NCI-H187 (cell line): ENCODE data around the gene KANTR.

Experiments
- DNase-seq, 2 experiments: peaks; one replicate each; lab custom pipeline; 2025; lab: John Stamatoyannopoulos, UW

Gene KANTR

DNA sequence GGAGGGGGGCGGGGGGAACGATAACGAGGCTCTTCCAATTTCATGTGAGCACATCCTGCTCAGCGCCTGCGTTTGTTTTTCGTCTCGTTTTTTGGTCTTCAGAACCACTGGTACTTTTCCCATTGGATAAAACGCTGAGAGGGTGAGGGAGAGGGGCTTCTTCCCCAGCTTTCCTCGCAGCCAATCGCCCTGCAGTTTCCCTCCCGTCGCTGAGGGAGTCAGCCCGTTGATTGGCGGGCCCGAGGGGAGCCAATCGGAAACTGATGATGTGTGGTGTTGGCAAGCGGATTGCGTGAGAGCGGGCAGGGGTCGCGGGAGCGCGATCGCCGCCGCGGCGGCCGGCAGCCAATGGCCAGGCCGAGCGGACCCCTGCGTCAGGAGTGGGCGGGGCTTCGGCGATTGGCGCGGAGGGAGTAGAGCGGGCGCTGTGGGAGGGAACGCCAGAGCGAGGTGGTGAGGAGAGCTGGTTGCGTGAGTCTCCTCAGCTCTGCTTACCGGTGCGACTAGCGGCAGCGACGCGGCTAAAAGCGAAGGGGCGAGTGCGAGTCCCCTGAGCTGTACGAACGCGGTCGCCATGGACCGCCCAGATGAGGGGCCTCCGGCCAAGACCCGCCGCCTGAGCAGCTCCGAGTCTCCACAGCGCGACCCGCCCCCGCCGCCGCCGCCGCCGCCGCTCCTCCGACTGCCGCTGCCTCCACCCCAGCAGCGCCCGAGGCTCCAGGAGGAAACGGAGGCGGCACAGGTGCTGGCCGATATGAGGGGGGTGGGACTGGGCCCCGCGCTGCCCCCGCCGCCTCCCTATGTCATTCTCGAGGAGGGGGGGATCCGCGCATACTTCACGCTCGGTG, 11.8 kb upstream of the KANTR start, which contains the start of gene TSPYL2:
Gene TSPYL2, plus strand, starts transcription at position 443 of the 848 bp plus-strand sequence. Its CDS starts 132 bp downstream, at position 575.
- DNase-seq, result peak; percentile 32 to 55

DNA sequence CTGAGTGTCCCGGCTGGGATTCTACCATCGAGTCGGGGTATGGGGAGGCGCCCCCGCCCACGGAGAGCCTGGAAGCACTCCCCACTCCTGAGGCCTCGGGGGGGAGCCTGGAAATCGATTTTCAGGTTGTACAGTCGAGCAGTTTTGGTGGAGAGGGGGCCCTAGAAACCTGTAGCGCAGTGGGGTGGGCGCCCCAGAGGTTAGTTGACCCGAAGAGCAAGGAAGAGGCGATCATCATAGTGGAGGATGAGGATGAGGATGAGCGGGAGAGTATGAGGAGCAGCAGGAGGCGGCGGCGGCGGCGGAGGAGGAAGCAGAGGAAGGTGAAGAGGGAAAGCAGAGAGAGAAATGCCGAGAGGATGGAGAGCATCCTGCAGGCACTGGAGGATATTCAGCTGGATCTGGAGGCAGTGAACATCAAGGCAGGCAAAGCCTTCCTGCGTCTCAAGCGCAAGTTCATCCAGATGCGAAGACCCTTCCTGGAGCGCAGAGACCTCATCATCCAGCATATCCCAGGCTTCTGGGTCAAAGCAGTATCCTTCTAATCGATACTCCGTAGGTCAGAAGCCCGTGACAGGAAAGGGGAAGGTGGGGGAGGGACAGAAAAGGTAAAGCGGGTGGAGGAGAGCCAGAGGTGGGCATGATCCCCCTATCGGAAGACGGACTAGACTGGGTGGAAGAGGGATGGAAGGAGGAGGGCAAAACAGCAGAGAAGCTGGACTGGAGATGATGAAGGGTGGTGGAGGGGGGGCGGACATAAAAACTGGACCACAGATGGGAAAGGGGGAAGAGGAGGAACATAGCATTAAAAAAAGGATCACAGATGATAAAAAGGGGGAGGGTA, 10.9 kb upstream of the KANTR start:
- DNase-seq, result no peak

DNA sequence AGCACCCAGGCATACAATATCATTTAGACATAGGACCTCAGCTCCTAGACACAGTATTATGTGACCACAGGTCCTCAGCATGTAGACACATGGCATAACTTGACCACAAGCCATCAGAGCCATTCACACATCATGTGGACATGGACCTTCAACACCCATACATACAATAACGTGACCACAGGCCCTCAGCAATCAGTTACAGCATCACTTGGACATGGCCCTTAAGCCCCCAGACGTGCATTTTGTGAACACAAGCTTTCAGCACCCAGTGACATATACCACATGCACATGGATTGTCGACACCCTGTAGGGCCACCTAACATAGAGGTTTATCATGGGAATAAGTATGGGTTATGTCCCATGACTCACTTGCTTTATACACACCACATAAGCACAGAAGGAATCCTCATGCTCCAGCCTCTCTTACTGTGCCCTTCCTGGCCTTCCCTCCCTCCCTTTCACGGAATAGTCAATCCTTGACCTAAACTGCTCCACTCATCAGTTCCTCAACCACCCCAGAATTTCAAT, 9.8 kb upstream of the KANTR start:
- DNase-seq, result no peak

DNA sequence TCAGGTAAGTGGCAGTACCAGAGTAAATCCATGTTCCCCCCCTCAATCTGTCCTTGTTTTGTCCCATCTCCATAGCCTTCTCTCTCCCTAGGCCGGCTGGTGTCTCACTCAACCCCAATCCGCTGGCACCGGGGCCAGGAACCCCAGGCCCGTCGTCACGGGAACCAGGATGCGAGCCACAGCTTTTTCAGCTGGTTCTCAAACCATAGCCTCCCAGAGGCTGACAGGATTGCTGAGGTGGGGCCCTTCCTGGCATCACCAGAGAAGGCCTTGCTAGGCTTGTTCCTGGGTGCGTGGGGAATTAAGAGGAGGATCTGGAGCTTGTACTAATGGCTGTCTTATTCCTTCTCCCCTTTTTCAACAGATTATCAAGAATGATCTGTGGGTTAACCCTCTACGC, 9.1 kb upstream of the KANTR start:
- DNase-seq, result no peak

DNA sequence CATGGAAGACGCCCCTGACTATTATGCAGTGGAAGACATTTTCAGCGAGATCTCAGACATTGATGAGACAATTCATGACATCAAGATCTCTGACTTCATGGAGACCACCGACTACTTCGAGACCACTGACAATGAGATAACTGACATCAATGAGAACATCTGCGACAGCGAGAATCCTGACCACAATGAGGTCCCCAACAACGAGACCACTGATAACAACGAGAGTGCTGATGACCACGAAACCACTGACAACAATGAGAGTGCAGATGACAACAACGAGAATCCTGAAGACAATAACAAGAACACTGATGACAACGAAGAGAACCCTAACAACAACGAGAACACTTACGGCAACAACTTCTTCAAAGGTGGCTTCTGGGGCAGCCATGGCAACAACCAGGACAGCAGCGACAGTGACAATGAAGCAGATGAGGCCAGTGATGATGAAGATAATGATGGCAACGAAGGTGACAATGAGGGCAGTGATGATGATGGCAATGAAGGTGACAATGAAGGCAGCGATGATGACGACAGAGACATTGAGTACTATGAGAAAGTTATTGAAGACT, 8.2 kb upstream of the KANTR start:
- no peak for DNase-seq

DNA sequence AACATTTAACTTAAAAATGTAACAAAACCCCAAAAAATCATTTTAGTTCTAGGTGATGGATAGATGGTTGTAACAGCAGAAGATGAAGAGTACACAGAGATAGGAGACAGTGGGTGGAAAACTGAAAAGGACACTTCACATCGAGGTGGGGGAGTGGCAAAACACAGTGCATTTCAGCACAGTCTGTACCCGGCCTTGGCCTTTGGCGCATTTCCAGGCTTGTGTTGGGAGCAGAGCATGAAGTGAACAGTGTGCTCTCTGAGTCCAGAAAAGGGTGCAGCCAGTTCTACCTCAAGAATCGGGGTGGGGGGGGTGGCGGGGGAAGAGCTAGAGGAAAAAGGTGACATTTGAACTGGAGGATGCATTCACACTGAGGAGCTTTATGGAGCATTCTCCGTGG, 7.5 kb upstream of the KANTR start:
- no peak for DNase-seq

DNA sequence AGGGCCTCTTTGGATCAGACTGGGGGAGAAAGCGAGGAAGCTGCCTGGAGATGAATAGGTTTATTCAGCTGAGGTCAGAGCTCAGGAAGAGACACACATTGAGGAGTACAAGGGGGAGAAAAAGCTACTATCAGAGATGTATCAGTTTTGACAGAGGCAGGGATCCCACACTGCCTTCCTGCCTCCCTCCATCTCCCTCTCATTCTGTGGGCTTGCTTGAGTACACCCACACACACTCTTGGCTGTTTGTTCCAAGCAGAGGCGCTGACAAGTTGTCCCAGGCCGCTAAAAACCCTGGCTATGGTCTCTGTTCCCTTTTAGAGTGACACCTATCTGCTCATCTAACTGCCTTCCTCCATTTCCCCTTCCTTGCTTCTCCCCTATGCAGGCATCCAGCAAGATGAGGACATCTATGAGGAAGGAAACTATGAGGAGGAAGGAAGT, 6.5 kb upstream of the KANTR start:
- DNase-seq, result no peak

DNA sequence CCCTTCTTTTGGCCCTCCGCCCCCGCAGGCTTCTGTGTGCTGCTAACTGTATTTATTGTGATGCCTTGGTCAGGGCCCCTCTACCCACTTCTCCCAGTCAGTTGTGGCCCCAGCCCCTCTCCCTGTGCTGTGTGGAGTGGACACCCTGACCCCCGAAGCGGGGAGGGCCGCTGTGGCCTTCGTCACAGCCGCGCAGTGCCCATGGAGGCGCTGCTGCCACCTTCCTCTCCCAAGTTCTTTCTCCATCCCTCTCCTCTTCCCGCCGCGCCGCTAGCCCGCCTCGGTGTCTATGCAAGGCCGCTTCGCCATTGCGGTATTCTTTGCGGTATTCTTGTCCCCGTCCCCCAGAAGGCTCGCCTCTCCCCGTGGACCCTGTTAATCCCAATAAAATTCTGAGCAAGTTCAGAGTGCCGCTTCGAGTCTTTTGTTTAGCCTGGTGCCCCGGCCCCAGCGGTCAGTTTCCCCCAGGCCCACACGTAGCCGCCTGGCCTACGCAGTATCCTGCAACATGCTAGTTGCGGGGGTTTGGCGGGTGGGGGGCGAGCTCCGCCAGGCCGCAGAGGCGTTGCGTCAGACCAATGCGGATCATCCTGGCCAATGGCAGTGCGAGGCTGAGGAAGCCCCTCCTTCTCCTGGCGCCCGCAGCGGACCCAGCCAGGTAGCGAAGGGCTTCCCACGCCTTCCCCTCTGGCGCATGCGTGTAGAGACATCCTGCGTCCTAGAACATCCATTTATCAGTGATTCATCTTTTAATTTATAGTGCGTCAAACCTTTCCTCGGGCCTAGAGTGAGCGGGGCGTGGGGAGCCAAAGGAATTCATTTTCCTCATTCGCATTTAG, 5.6 kb upstream of the KANTR start:
- DNase-seq, result peak; percentile 9 to 42

DNA sequence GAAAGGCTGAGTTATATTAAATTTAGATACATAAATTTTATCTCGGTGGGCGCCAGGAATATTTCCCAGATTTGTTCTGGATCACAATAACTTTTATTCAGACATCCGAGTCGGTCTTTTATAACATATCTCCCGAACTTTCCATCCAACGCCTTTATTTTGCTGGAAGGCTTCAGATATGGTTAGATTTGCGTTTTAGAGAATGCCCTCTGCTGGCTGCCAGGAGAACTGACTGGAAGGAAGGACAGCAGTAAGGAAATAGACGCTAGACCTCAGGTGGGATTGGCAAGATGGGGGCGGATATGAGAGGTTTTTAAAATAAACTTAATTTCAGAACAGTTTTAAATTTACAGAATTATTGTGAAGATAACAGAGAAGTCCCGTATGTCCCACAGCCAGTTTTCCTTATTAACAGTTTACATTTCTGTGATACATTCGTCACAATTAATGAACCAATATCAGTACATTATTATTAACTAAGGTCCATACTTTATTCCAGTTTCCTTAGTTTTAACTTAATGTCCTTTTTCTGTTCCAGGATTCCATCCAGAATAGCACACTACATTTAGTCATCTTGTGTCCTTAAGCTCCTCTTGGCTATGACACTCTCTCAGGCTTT, 4.6 kb upstream of the KANTR start:
- DNase-seq, result peak in 1 of 2 experiments; percentile 2

DNA sequence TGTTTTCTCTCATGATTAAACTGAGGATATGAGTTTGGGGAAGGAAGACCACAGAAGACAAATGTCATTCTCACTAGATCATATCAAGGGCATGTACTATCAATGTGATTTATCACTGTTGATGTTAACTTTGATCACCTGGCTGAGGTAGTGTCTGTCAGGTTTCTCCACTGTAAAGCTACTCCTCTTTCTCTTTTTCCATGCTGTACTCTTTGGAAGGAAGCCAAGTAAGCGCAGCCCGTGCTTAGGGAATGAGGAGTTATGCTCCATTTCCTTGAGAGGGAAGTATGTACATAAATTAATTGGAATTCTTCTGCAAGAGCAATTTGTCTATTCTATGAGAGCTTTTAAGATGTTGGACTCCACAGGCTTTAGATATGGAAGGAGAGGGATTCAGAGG, 4.0 kb upstream of the KANTR start:
- DNase-seq, result no peak

DNA sequence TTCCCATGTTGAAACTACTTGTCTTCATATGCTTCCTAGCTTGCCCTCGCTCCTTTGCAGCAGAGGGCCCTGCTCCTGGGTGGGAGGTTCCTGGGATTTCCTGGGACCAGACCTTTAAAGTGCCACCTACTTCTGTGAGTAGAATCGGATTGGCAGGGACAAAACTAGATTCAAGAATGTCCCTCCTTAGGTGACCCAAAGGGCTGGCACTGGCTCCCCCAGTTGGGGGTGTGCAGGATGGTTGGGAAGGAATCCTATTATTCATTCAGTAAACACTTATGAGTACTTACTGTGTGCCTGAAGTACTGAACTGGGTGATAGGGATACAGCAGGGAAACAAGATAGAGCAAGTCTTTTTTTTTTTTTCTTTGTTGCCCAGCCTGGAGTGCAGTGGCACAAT, 2.6 kb upstream of the KANTR start:
- DNase-seq, result no peak

DNA sequence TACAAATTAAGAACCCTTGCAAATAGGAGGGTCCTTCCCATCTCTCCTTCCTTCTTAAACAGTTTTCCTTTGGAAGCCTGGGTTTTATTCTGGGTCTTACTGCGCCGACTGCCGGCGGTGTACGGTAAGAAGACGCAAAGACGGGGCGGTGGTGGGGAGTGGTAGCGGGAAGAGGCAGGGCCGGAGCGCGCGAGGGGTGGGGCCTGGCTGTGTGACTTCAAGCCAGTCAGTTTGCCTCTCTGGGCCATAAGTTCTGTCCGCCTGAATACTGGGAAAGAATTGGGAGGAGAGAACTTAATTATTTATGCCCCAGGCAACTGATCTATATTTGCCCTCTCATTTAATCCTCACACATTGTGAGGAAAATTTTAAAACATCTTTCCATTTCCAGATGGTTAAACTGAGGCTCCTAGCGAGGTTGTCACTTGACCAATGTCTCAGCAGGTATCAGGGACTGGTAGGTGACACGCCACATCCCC, 726 bp upstream of the KANTR start:
- peak; percentile 3 to 6 for DNase-seq

DNA sequence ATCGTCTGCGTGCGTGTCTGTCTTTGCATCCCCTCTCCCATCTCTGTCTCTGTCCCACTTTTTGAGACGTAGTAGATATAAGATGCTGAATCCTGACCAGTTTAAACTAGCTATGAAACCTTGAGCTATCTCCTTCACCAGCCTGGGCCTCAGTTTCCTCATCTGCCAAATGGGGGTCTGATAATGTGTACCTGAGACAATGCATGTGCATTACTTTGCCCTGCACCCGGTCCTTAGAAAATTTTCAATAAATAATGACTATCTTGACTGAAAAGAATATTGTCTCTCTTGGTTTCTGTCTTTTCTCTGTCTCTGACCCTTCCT, 602 bp downstream of the KANTR start:
- DNase-seq, result no peak

DNA sequence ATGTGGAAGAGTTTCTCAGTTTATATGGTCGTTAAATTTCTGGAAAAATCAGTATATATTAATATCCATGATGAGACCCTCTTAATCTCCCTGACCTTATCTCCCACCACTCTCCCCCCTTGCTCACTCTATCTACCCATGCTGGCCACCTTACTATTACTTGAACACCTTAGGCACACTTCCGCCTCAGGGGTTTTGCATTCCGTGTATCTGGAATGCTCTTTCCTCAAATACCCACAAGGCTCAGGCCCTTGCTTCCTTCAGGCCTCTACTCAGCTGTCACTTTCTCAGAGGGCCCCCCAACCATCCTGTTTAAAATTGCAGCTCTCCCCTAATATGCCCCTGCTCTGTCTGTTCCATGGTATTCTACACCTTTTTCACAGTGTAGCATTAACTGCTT, 1.9 kb downstream of the KANTR start:
- no peak for DNase-seq

DNA sequence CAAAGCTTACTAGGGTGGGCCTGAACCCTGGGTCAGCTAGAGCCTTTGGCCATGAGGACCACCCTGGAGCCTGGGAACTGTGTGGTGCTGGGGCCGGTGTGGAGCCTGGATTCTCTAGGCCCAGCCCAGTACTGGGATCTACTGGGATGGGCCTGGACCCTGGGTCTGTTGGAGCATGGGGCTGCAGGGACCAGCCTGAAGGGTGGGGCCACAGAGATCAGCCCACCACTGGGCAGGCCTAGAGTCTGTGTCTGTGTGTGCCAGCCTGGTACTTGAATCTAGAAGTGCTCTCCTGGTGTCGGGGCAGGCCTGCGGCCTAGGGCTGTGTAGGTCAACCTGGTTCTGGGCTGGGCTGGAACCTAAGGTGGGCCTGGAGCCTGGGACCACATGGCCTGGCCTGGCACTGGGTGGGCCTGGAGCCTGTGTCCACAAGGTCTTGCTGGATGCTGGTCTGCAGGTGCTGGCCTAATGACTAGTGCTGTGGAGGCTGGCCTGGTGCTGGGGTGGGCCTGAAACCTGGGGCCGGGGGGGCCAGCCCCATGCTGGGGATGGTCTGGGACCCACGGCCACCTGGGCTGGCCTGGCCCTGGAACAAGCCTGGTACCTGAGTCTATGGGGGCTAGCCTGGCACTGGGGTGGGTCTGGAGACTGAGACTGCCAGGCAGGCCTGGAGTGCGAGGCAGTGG, 21.1 kb downstream of the KANTR start:
- DNase-seq, result no peak

DNA sequence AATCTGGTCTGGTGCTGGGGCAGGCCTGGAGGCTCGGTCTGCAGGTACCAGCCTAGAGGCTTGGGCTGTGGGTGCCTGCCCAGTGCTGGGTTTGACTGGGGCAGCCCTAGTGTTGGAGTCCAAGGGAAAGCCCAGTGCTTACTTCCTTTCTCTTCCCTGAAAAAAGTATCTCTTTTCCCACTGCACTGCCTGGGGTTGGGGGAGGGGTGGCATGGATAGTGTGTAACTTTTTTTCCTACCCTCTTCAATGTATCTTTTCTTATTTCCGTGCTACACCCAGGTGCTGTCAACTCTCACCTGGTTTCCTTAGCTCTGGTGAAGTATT, 21.6 kb downstream of the KANTR start:
- no peak for DNase-seq

DNA sequence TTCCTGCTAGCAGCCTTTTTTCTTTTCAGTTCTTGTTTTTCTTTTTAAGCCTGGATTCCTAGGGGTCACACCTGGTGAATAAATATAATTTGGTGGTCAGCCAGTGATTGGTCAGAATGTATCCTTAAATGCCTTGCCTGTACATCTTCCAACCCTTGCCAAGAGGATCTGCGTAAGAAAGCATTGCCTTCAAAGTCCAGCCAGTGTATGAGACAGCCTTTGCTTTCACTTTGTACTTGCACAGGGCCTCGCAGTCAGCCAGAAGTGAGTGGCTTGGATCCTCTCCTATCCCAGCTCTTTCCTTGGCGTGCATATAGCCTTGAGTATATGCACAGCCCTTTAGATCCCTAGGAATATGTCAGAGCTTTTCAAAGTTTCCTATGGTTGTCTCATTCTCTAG, 22.2 kb downstream of the KANTR start:
- DNase-seq, result no peak

DNA sequence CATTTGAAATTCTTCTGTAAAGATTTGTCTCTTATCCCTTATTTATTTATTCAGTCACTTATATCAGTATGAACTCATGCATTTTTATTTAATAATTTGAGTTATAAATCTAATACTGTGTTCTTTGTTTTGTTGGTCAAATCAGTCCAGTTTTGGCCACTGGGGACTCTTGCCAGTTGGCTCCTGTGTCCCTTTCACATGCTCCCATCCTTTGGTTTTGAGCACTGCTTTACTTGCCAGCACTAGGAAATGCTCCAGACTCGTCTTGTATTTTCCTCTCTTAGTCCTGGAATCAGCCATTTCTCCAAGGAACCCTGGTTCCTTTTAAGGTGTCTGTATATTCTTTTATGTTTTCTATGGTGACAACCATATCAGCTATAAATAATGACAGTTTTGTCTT, 28.1 kb downstream of the KANTR start:
- DNase-seq, result no peak

DNA sequence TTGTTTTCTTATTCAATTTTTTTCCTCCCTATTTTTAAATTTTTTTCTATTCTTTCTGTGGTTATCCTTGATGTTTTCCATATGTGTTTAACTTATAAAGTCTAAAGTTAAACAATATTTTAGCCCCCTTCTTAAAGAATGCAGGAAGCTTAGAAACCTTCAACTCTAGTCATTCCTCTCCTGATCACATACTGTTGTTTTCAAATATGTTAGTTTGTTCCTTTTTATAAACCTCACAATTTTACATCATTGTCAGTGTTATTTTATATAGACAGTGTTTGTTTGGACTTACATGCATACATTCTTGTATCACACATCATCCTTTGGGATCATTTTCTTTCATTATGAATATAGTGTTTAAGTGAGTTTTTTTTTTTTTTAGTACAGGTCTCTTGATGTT, 31.6 kb downstream of the KANTR start:
- DNase-seq, result no peak

DNA sequence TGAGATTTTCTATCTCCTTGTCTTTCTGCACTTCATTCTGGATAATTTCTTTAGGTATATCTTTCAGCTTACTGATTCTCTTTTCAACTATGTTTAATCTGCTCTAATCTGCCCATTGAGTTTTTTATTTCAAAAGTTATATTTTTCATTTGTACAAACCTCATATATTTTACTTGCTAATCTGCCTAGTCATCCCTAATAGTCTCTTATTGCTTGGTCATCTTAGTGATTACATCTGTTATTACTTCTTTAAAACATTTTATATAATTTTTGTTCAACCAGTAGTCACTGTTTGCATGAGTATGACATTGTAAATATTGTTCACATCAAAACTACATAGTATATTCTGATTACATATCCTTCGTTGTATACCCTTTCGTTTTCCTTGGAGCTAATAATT, 32.4 kb downstream of the KANTR start:
- DNase-seq, result no peak
